HG03280 (cell line): ENCODE data around the gene CLPSL2.

Source experiments
- ATAC-seq: cut with Tn5 transposase; IDR thresholded peaks from one replicate; pipeline ENCODE4 v1.9.1; 2021; ENCODE audit warnings: mild to moderate bottlenecking, moderate library complexity; ENCODE audit not compliant: unreplicated experiment

CLPSL2 gene

DNA sequence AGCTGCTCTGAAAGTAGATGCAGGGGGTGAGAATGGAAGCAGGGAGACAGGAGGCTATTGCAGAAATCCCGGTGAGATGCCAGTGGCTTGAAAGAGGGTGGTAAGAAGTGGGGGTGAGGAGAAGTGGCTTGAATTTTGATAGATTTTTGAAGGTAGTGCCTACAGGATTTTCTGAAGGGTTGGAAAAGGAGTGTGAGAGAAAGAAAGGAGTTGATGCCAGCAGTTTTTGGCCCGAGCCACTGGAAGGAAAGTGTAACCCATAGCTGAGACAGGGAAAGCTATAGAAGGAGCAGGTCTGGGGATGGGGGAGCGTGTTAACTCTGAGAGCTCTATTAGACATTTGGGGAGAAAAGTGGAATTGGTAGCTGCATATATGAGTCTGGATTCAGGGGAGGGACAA lies 29.9 kb upstream of the CLPSL2 start:
- no peak for ATAC-seq

DNA sequence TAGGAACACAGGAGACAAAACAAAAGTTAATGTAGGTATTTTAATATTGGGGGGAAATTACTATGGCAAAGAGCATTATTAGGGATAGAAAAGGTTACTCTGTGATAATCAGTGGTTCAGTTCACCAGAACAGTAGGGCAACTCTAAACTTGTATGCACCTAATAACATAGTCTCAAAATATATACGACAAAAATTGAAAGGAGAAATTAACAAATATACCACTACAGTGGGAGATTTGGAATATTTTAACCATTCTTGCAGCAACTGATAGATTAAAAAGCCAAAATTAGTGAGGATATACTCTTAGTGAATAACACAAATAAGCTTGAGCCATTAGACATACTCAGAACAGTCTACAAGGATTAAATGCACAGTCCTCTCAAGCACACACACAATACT lies 28.5 kb upstream of the CLPSL2 start:
- ATAC-seq, result no peak

DNA sequence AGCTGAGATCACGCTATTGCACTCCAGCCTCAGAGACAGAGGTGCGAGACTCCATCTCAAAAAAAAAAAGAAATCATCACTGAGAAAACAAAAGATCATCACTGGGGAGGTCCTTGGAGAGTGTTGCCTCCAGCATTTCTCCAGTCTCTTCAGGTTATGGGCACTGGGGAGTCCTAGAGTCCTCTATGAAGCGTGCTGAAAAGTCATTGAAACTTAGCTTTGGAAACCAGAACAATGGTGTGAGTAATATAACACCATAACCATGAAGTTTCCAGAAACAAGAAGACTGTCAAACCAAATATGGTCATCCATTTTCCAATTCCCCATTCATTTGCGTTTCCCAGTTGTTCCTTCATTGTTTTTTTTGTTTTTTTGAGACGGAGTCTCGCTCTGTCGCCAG lies 25.8 kb upstream of the CLPSL2 start:
- no peak for ATAC-seq

DNA sequence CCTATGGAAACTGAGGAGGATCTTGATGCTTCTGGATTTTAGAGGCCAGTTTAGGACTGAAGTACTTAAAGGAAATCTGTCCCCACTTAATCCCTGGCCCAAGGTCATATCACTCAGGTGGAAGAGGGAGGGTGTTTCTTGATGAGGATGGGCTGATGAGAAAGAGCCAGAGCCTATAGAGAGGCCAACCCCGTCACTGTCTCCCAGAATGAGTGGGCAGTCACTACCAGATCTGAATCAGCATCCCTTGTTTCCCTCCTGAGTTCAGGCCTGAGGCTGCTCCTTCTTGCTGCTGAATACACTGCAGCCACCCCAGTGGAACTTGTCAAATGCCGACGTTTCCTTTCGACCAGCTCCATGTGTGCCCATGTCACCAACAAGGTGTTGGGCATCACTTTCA lies 24.8 kb upstream of the CLPSL2 start:
- no peak for ATAC-seq

DNA sequence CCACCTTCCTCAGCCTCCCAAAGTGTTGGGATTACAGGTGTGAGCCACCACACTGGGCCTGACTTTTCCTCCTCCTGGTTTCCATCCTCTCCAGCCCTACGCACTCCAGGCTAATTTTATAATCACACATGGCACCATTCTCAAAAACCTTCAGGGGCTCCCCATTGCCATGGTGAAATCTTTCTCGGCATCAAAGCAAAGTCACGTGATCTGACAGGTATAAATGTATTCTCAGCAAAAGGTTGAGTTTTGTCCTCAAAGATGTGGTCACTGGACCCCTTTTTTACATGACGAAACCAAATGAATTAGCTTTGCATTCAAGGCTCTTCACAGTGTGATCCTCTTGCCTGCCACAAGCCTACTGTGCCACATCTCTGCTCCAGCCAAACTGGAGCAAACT lies 24.1 kb upstream of the CLPSL2 start:
- no peak for ATAC-seq

GRCh38 chr6:35754452-35755277 lies 21.7 kb upstream of the CLPSL2 start:
- no peak for ATAC-seq

DNA sequence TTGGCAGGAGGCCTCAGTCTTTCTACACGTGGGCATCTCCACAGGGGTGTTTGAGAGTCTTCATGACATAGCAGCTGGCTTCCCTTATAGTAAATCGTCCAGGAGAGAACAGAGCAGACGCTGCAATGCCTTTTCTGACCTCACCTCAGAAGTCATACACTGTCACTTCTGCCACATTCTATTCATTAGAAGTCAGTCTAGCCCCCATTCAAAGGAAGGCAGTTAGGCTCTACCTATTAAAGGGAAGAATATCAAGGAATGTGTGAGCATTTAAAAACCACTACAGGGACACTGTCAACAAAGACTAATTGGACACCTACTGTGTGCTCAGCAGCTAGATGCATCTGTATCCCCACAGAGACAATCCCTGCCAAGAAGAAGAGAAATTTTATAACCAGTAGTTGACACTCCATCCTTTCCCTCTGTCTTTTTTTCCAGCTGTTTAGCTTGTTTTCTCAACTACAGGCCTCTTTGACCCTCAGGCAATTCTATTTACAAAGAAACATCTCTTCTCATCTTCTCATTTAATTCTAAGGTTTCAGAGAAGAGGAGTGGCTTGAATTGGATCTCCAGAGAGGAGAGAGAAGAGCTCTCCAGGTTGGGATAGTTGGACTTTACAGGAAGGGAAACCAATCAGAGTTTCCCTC lies 21.0 kb upstream of the CLPSL2 start:
- ATAC-seq, result no peak

- ATAC-seq, result no peak
These were observed 18.8 kb upstream of the CLPSL2 start for GRCh38 chr6:35757456-35758123.

GRCh38 chr6:35759426-35759825 lies 17.0 kb upstream of the CLPSL2 start:
- ATAC-seq, result no peak

- ATAC-seq, result no peak
These were observed 10.7 kb upstream of the CLPSL2 start for GRCh38 chr6:35765739-35766138.

DNA sequence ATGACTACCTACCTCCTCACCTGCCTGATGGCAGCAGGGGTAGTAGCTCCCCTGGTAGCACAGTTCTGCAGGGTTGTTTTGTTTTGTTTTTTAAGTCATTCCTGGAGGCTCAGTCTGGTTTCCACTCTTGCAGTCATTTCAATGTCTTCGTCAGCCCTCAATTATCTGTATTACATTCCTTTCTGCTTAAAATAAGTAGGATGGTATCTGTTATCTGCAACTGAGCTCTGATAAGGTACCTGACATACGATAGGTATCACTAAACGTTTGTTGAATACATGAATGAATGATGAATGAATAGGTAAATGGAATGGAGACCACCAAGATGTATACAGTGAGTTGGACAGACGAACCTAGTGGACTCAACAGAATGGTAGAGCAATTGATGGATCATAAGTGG lies 7.2 kb upstream of the CLPSL2 start:
- ATAC-seq, result no peak

DNA sequence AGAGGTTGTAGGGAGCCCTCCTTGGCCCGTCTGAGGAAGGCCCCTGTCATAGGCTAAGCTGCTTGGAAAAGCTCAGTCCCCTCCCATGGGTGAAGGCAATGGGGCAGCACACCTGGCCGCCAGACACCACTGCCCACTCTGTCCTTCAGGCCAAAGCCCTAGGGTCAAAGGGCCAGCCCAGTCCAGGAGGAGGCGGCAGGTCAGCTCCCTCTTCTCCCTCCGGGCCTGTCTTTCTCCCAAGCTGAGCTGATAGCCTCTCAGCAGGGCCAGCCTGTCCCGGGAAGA lies 5.1 kb upstream of the CLPSL2 start:
- ATAC-seq, result no peak

DNA sequence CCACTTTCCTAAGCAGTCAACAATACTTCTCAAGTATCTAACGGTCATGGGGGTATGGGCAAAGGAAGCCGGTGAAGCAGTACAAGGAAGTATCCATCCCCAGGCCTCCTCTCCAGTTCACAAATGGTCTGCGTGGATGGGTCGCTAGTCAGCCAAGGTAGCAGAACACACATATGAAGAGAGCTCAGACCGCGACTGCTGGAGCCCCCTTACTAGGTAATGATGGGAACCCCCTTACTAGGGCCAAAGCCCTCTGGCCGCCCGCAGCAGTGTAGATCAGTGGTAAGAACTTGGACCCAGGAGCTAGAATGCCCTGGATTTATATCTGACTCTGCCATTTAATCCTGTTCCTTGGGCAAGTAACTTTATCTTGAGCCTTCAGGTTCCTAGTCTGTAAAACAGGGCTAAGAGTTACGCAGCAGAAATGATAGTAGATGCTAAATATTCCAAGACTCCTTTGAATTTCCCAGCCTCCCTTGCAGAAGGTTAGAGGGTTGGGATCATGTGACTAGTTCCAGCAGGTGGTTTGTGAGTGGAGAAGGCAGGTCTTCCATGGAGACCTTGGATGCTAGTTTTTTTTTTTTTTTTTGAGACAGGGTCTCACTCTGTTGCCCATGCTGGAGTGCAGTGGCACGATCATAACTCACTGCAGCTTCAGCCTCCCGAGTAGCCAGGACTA lies 2.1 kb upstream of the CLPSL2 start:
- ATAC-seq, result no peak

DNA sequence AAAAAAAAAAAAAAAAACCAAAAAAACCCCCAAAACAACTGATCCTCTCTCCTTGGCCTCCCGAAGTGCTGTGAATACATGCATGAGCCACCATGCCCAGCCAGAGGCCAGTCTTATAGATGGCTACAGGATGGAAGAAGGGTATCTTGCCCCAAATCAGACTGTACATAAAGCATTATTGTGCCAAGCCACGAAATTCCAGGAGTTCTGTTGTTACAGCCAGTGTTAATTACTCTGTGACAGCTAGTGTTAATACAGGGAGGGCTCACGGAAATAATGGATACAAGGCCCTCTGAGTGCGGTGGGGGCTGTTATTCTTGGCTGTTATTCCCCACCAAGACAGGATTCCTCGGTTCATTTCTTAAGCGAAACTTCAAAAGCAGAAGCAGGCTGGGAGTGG lies 1.4 kb upstream of the CLPSL2 start:
- ATAC-seq, result no peak

- no peak for ATAC-seq
These were observed 1.1 kb downstream of the CLPSL2 start for GRCh38 chr6:35777356-35778102.

GRCh38 chr6:35778437-35778836 lies 2.0 kb downstream of the CLPSL2 start:
- no peak for ATAC-seq

- no peak for ATAC-seq
These were observed 4.3 kb downstream of the CLPSL2 start, which contains the start of gene CLPSL1 for GRCh38 chr6:35780719-35781118. TSS of gene CLPSL1 (plus strand) at chr6:35781019. CDS start at chr6:35781111, 92 bp downstream.

DNA sequence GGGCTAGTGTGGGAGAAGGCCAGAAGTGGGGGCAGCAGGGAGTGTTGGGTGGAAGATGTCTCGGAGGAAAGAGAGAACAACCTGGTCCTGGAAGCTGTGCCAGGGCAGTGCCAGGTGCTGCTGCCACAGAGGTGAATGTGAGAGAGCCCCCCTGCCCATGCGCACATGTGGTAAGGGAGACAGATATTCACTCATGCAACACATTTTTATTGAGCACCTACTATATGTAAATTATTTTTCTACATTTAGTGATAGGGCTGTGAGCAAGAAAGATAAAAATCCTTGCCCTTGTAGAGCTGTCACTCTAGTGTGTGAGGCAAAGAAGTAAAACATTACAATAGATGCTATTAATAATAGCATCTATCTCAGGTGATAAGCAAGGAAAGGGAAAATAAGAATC lies 4.9 kb downstream of the CLPSL2 start:
- no peak for ATAC-seq

GRCh38 chr6:35782424-35782823 lies 6.0 kb downstream of the CLPSL2 start:
- no peak for ATAC-seq

DNA sequence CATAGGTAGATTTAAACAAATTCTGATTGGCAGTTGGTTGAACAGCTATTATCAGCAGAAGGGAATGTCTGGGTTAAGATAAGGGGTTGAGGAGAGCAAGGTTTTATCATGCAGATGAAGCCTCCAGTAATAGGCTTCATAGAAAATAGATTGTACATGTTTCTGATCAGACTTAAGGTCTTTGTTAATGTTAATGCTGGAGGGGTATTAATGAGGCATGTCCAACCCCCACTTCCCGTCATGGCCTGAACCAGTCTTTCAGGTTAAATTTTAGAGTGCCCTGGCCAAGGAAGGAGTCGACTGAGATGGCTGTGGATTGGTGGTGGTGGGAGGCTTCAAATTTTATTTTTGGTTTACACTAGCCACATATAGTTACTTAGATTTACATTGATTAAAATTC lies 7.8 kb downstream of the CLPSL2 start:
- ATAC-seq, result no peak

- ATAC-seq, result no peak
These were observed 9.9 kb downstream of the CLPSL2 start for GRCh38 chr6:35786272-35786671.
